ENCODE measurements around the gene SCAMP4. TPM values are rescaled to one million over a fixed set of nuclear protein-coding genes. Genes with fewer than 3 reads are reported as not detected.

The SCAMP4 gene
- polyA plus RNA-seq, 2 of the 4 experiments (the other 2 are of a cell fraction), result 7.6 to 63.0 TPM

GRCh38 chr19:1931445-1931844 is 26.2 kb downstream of the SCAMP4 start:
- Histone ChIP-seq H3K4me2 (no peak overlapping the region), H3K4me3 (no peak overlapping the region), H3K4me1 (peaks cover 5% of the 10 kb centered on the region; the same call in 1 of the 3 replicates), H3K27ac (no peak overlapping the region), H3K9me3 (peaks cover 5% of the 10 kb centered on the region; the same call in 1 of the 3 replicates)
- TF ChIP-seq E2F6 (IDR thresholded peaks at IDR 0.05; ENCODE audit: borderline replicate concordance, low read depth), result no peak
- TF ChIP-seq HES2 (IDR thresholded peaks at IDR 0.05), result no peak
- TF ChIP-seq KDM5A (IDR thresholded peaks at IDR 0.05), result no peak
- TF ChIP-seq CEBPB (IDR thresholded peaks at IDR 0.05), result no peak
- TF ChIP-seq MAFK (IDR thresholded peaks at IDR 0.05; ENCODE audit: partially characterized antibody), result no peak
- no peak for TF ChIP-seq HDAC2 (IDR thresholded peaks at IDR 0.05)
- no peak for TF ChIP-seq HOXB5 (CRISPR knock-in tag; IDR thresholded peaks at IDR 0.05)
- TF ChIP-seq HMGXB4 (CRISPR knock-in tag; IDR thresholded peaks at IDR 0.05; ENCODE audit: borderline replicate concordance), result no peak
- TF ChIP-seq ZFP36 (IDR thresholded peaks at IDR 0.05; ENCODE audit: borderline replicate concordance, partially characterized antibody), result no peak
- TF ChIP-seq RARB (CRISPR knock-in tag; IDR thresholded peaks at IDR 0.05), result no peak
- no peak for TF ChIP-seq NPAS2 (CRISPR knock-in tag; IDR thresholded peaks at IDR 0.05; ENCODE audit: borderline replicate concordance)
- no peak for TF ChIP-seq ATOH8 (CRISPR knock-in tag; IDR thresholded peaks at IDR 0.05; ENCODE audit: low read depth)
- no peak for TF ChIP-seq GATA3 (IDR thresholded peaks at IDR 0.05; ENCODE audit: borderline replicate concordance)
- no peak for TF ChIP-seq REST (IDR thresholded peaks at IDR 0.05)
- TF ChIP-seq HEYL (CRISPR knock-in tag; IDR thresholded peaks at IDR 0.05), result no peak
- no peak for TF ChIP-seq ESRRA (IDR thresholded peaks at IDR 0.05; ENCODE audit: borderline replicate concordance, low read length)
- 53% methylated on average over 1 of the region's 1 CpG for WGBS (ENCODE audit: missing lambda C conversion rate)
- POLR2A ChIA-PET, result no interaction called here
- no peak for DNase-seq (ENCODE audit: low read depth in 1 of 2, low spot score in 1 of 2)
- FAIRE-seq, result no peak
- CTCF ChIA-PET, result interaction anchor here (0.5 to 0.8 kb wide), 3 partner anchors 15 to 99 kb away, joined by 3 to 4 read pairs (median 3); no protein-coding TSS in a partner anchor
- no peak for ATAC-seq

GRCh38 chr19:1932395-1932794 is 27.2 kb downstream of the SCAMP4 start:
- CTCF ChIA-PET, result interaction anchor here (0.8 to 1.4 kb wide), 3 partner anchors 13 to 35 kb away, joined by 3 to 4 read pairs (median 3); no protein-coding TSS in a partner anchor
- POLR2A ChIA-PET, result no interaction called here

More at GRCh38 chr19:1932395-1932794, 27.2 kb downstream of the SCAMP4 start:
- TF ChIP-seq HOXB13 (CRISPR knock-in tag; IDR thresholded peaks at IDR 0.05; ENCODE audit: low read depth) (no peak), POLR2A (IDR thresholded peaks at IDR 0.05; ENCODE audit: low read length) (no peak), NR3C1 (IDR thresholded peaks at IDR 0.05) (no peak), TFCP2L1 (CRISPR knock-in tag; IDR thresholded peaks at IDR 0.05) (no peak), HOXB5 (CRISPR knock-in tag; IDR thresholded peaks at IDR 0.05) (no peak), FOSL2 (IDR thresholded peaks at IDR 0.05) (no peak), FOSL2 (CRISPR knock-in tag; IDR thresholded peaks at IDR 0.05) (no peak), GATA3 (IDR thresholded peaks at IDR 0.05; ENCODE audit: borderline replicate concordance) (no peak), NFE2L2 (conservative IDR thresholded peaks at IDR 0.05; ENCODE audit: low read length) (no peak), HDAC2 (IDR thresholded peaks at IDR 0.05) (no peak), RAD21 (conservative IDR thresholded peaks at IDR 0.05 in 1 of 2, IDR thresholded peaks at IDR 0.05 in 1 of 2) (no peak), CEBPB (IDR thresholded peaks at IDR 0.05) (no peak), CBX8 (IDR thresholded peaks at IDR 0.05) (no peak), EHF (CRISPR knock-in tag; IDR thresholded peaks at IDR 0.05) (no peak), RNF2 (IDR thresholded peaks at IDR 0.05; ENCODE audit: borderline replicate concordance, low read depth) (no peak)
- peaks cover 5% of the 10 kb centered on the region; the same call in 1 of the 3 replicates for H3K9me3 ChIP-seq
- peaks cover 5% of the 10 kb centered on the region; the same call in 1 of the 3 replicates for H3K4me1 ChIP-seq
- DNase-seq (ENCODE audit: low read depth in 1 of 2, low spot score in 1 of 2), result no peak
- ATAC-seq, result no peak
- H3K27ac ChIP-seq, result no peak overlapping the region
- FAIRE-seq, result no peak
- no peak overlapping the region for H3K4me3 ChIP-seq
- H3K4me2 ChIP-seq, result no peak overlapping the region
- 54% methylated on average over 7 of the region's 8 CpGs for WGBS (ENCODE audit: missing lambda C conversion rate)

All from A549 (cell line).